Immature natural killer cell (primary cell): ENCODE measurements around the gene MYBBP1A. TPM values are rescaled to one million over a fixed set of nuclear protein-coding genes. Genes with fewer than 3 reads are reported as not detected.

ENCODE experiments used
- DNase-seq, 3 donors: peaks; one replicate each; pipeline ENCODE4 v3.0.0; 2022; ENCODE audit warnings: mixed read lengths in 1 of 3
- H3K27ac Mint-ChIP-seq, 6 donors: one replicate each; pipeline ENCODE4 v1.8.0; 2020; ENCODE audit warnings: mixed read lengths in 6 of 6, mild to moderate bottlenecking in 5 of 6, inconsistent platforms in 4 of 6, moderate library complexity in 3 of 6
- H3K27me3 Mint-ChIP-seq, 3 donors: one replicate each; pipeline ENCODE4 v1.8.0; 2020 to 2021; ENCODE audit warnings: low read depth in 3 of 3, mild to moderate bottlenecking in 3 of 3, mixed read lengths in 3 of 3, moderate library complexity in 3 of 3, inconsistent platforms in 1 of 3
- H3K36me3 Mint-ChIP-seq, 3 donors: one replicate each; pipeline ENCODE4 v1.8.0; 2020; ENCODE audit warnings: mixed read lengths in 3 of 3, inconsistent platforms in 2 of 3, mild to moderate bottlenecking in 2 of 3
- H3K4me1 Mint-ChIP-seq, 2 donors: one replicate each; pipeline ENCODE4 v1.8.0; 2020; ENCODE audit warnings: inconsistent platforms in 2 of 2, mild to moderate bottlenecking in 2 of 2, mixed read lengths in 2 of 2, moderate library complexity in 1 of 2
- H3K4me3 Mint-ChIP-seq, 5 donors: one replicate each; pipeline ENCODE4 v1.8.0; 2020; ENCODE audit warnings: mild to moderate bottlenecking in 5 of 5, mixed read lengths in 5 of 5, inconsistent platforms in 3 of 5, moderate library complexity in 3 of 5
- H3K9me3 Mint-ChIP-seq, 6 donors: one replicate each; pipeline ENCODE4 v1.8.0; 2020; ENCODE audit warnings: mild to moderate bottlenecking in 6 of 6, mixed read lengths in 6 of 6, inconsistent platforms in 4 of 6, moderate library complexity in 3 of 6
- polyA plus RNA-seq, 3 donors: library from polyadenylated mRNA; unstranded; fragments of 300-500 nt; fragmentation: Illumina TruSeq; gene quantifications; one replicate each; pipeline ENCODE4 v1.2.3, GENCODE V29; 2021

The MYBBP1A gene
- polyA plus RNA-seq, 3 donors from 2014 or later: 3.5 to 21.9 (median 7.2) TPM

DNA sequence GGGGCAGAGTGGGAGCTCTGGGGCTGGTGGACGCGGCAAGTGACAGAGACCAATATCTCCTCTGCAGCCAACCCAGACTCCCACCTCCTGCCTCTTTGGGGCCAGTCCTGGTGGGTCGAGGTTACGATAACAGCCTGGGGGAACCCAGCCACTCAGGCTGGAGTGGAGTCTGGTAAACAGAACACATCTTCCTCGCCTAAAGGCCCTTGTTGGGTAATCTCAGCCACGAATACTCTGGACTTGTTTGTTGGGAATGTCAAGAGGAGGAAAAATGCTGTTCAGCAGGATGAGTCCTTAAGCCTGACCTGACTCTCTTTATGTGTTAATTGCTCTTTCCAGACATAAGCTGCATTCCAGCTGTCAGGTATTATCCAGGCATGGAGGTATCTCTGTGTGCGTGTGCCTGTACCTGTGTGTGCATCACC is 64.5 kb downstream of the MYBBP1A start:
- H3K27ac Mint-ChIP-seq: no peak overlapping the region
- peaks cover 0 to 3% (median 0%) of the 10 kb centered on the region in 3 donors for H3K27me3 Mint-ChIP-seq
- no peak overlapping the region for H3K4me3 Mint-ChIP-seq
- no peaks in the 10 kb centered on the region for H3K9me3 Mint-ChIP-seq
- DNase-seq: no peak
- H3K4me1 Mint-ChIP-seq: peaks cover 12% of the 10 kb centered on the region in 2 donors
- peaks cover 0 to 3% (median 0%) of the 10 kb centered on the region in 3 donors for H3K36me3 Mint-ChIP-seq

DNA sequence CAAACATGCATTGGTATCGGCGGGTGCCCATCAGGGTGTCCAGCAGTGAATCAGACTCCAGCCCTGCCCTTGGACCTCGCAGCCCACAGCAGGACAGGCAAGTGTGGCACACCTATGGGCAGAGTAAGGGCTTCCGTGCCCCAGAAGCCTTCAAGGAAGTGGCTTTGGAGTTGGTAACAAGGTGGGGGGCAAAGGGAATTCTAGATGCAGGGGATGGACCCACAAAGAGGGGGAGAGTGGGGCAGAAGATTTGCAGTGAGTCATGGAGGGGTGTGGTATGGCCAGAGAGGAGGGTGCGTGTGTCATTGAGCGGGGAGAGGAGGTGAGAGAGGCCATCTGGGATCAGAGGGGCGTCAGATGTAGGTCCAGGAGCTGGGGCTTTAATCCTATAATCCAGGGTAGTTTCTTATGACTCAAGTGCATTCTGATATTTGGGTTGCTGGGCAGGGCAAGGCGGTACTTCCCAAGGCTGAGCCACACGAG is 65.0 kb downstream of the MYBBP1A start:
- H3K4me3 Mint-ChIP-seq: no peak overlapping the region
- peaks cover 15 to 17% of the 10 kb centered on the region in 2 donors for H3K4me1 Mint-ChIP-seq
- DNase-seq: no peak
- H3K36me3 Mint-ChIP-seq: peaks cover 0 to 4% (median 0%) of the 10 kb centered on the region in 3 donors
- no peaks in the 10 kb centered on the region for H3K9me3 Mint-ChIP-seq
- no peak overlapping the region for H3K27ac Mint-ChIP-seq
- peaks cover 0 to 3% (median 0%) of the 10 kb centered on the region in 3 donors for H3K27me3 Mint-ChIP-seq

DNA sequence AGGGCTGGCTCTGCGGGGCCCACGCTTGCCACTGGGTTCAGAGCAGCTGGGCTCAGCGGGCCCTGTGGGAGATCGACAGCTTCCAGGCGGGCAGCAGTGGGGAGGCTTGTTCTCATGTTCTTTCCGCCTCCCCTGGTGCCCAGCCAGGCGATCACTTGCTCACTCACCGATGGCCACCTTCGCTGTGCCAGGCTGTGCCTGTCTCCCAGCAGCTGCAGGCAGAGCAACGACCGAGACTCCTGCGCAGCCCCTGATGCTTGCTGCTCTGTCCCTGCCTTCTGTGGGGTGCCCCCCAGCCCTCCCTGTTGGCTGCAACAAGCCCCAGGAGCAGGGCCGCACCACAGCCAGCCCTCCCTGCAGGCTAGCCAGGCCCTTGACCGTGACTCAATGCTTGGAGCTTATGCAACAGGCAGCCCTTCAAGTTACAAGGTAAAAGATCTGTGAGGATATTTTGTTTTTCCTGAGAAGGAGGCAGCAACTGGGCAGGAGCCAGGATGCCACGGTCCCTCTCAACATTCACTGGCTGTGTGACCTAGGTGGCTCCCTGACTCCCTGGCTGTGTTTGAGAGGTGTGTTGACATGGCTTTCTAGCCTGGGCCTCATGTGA is 66.1 kb downstream of the MYBBP1A start:
- no peak for DNase-seq
- Mint-ChIP-seq H3K27ac (no peak overlapping the region), H3K4me1 (peaks cover 20 to 23% of the 10 kb centered on the region in 2 donors), H3K9me3 (no peaks in the 10 kb centered on the region), H3K4me3 (no peak overlapping the region), H3K27me3 (peaks cover 0 to 3% (median 0%) of the 10 kb centered on the region in 3 donors), H3K36me3 (peaks cover 0 to 9% (median 0%) of the 10 kb centered on the region in 3 donors)

Other genes with a start within 250 kb of the MYBBP1A start
- gene UBE2G1, start 188.7 kb downstream of the MYBBP1A start, polyA plus RNA-seq: 10 to 100 TPM; 48.1 to 84.7 (median 69.3) TPM
- gene SPNS3, start 121.4 kb downstream of the MYBBP1A start, polyA plus RNA-seq: 1 to 10 TPM; 2.7 to 7.3 (median 2.8) TPM
- under 1 TPM in 1 of 3 donors, not detected in 2; 0.26 TPM for gene SPNS2, start 56.5 kb downstream of the MYBBP1A start, polyA plus RNA-seq
- gene GGT6, start 5.2 kb upstream of the MYBBP1A start, polyA plus RNA-seq: not detected
- gene SMTNL2, start 29.1 kb upstream of the MYBBP1A start, polyA plus RNA-seq: not detected
- not detected for gene ALOX15, start 86.3 kb upstream of the MYBBP1A start, polyA plus RNA-seq
- gene PELP1, start 148.8 kb upstream of the MYBBP1A start, polyA plus RNA-seq: 10 to 100 TPM in 1 of 3 donors, 1 to 10 TPM in 2; 3.8 to 11.1 (median 4.6) TPM
- gene ARRB2, start 155.2 kb upstream of the MYBBP1A start, polyA plus RNA-seq: 10 to 100 TPM; 46.0 to 70.9 (median 60.4) TPM
- 10 to 100 TPM; 26.2 to 52.1 (median 37.6) TPM for gene MED11, start 176.0 kb upstream of the MYBBP1A start, polyA plus RNA-seq
- gene ZMYND15, start 184.4 kb upstream of the MYBBP1A start, polyA plus RNA-seq: not detected
- 1 to 10 TPM; 1.1 to 2.2 (median 1.1) TPM for gene CXCL16, start 184.5 kb upstream of the MYBBP1A start, polyA plus RNA-seq
- not detected for gene TM4SF5, start 216.5 kb upstream of the MYBBP1A start, polyA plus RNA-seq
- gene VMO1, start 231.0 kb upstream of the MYBBP1A start, polyA plus RNA-seq: not detected
- gene GLTPD2, start 233.6 kb upstream of the MYBBP1A start, polyA plus RNA-seq: under 1 TPM in 2 of 3 donors, not detected in 1; 0.57 to 0.74 TPM
- 100 to 1,000 TPM; 327 to 701 (median 348) TPM for gene PSMB6, start 240.8 kb upstream of the MYBBP1A start, polyA plus RNA-seq